Hepatocyte (in vitro differentiated cells): ENCODE measurements around the gene EOGT. TPM values are rescaled to one million over a fixed set of nuclear protein-coding genes. Genes with fewer than 3 reads are reported as not detected.

Source experiments
- DNase-seq: peaks from one replicate; pipeline ENCODE4 v3.0.0-alpha.2; 2016; ENCODE audit warnings: low spot score
- H2AFZ ChIP-seq: fragments of 200-600 bp; sonication (generic); 2 replicates; pipeline ENCODE4 v1.6.0; 2016; ENCODE audit warnings: antibody characterized with exemption, mild to moderate bottlenecking
- H3K27ac ChIP-seq: fragments of 200-600 bp; sonication (generic); 2 replicates; pipeline ENCODE4 v1.5.1; 2016; ENCODE audit warnings: mild to moderate bottlenecking
- H3K27me3 ChIP-seq: fragments of 200-600 bp; sonication (generic); 2 replicates; pipeline ENCODE4 v1.6.1; 2016
- H3K36me3 ChIP-seq: fragments of 200-600 bp; sonication (generic); replicated peaks from 2 replicates; pipeline ENCODE4 v1.5.1; 2016; ENCODE audit warnings: low read depth; ENCODE audit not compliant: insufficient read depth
- H3K4me1 ChIP-seq: fragments of 200-600 bp; sonication (generic); 2 replicates; pipeline ENCODE4 v1.5.1; 2016; ENCODE audit warnings: mild to moderate bottlenecking, moderate library complexity; ENCODE audit not compliant: insufficient read depth
- H3K4me2 ChIP-seq: fragments of 200-600 bp; sonication (generic); 2 replicates; pipeline ENCODE4 v1.6.0; 2016
- H3K4me3 ChIP-seq: fragments of 200-600 bp; sonication (generic); 2 replicates; pipeline ENCODE4 v1.5.1; 2016; ENCODE audit warnings: mild to moderate bottlenecking
- H3K79me2 ChIP-seq: fragments of 200-600 bp; sonication (generic); 2 replicates; pipeline ENCODE4 v1.6.0; 2017; ENCODE audit warnings: mild to moderate bottlenecking
- H3K9me2 ChIP-seq: fragments of 200-600 bp; sonication (generic); replicated peaks from 2 replicates; pipeline ENCODE4 v1.6.0; 2017; ENCODE audit warnings: mild to moderate bottlenecking; ENCODE audit not compliant: insufficient read depth
- H3K9me3 ChIP-seq: fragments of 200-600 bp; sonication (generic); 2 replicates; pipeline ENCODE4 v1.5.1; 2016; ENCODE audit warnings: low read depth, mild to moderate bottlenecking
- H4K20me1 ChIP-seq: fragments of 200-600 bp; sonication (generic); 2 replicates; pipeline ENCODE4 v1.6.0; 2016; ENCODE audit warnings: mild to moderate bottlenecking; ENCODE audit not compliant: insufficient read depth, poor library complexity, severe bottlenecking
- EZH2 ChIP-seq: fragments of 200-600 bp; sonication (generic); IDR thresholded peaks from 2 replicates; pipeline ENCODE4 v1.6.1; 2016; ENCODE audit warnings: antibody characterized with exemption, mild to moderate bottlenecking, borderline replicate concordance
- EZH2phosphoT487 ChIP-seq: fragments of 200-600 bp; sonication (generic); IDR thresholded peaks from one replicate; pipeline ENCODE4 v1.6.1; 2018; ENCODE audit warnings: antibody characterized with exemption, mild to moderate bottlenecking, low read depth, moderate library complexity; ENCODE audit not compliant: unreplicated experiment, severe bottlenecking
- WGBS: methylation state at CpG from one replicate; pipeline ENCODE4 v1.1.6; 2016; ENCODE audit warnings: low lambda C conversion rate; ENCODE audit errors: missing lambda C conversion rate; 5-methylcytosine and 5-hydroxymethylcytosine counted together
- polyA plus RNA-seq: library from polyadenylated mRNA; unstranded; fragments of >200 nt; fragmentation: Nextera tagmentation; extraction: Ambion mirVana; gene quantifications from 2 replicates; pipeline ENCODE4 v1.2.1, GENCODE V29; 2016
- total RNA-seq: library from RNA; depleted of rRNA; stranded (reverse); fragments of >200 nt; gene quantifications from 2 replicates; pipeline ENCODE4 v1.2.3, GENCODE V29; 2014
- TF ChIP-seq, protein P1 (sequence below): fragments of 200-600 bp; sonication (generic); IDR thresholded peaks from 2 replicates; pipeline ENCODE4 v1.5.1; 2016; ENCODE audit warnings: antibody characterized with exemption, mild to moderate bottlenecking; ENCODE audit not compliant: poor library complexity

EOGT gene
- total and polyA plus RNA-seq, 2 experiments from 2014 or later = 7.2 to 19.0 TPM

DNA sequence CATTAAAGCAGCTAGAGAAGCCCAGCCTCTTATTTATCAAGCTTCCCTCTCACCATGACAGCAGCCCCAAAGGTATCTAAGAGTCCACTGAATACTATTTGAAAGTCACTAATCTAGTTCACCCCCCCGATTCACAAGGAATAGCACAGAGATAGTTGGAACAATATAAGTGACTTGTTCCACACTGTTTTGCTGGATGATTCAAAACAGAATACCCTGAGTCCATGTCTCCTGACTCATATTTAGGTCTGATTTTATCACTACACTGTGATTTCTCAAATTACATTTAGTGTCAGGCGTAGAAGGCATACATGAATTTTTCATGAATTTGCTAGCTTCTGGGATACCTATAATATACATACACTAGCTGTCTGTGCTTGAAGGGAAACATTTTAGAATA lies 18.7 kb upstream of the EOGT start:
- WGBS = 94% methylated on average over 2 of the region's 2 CpGs
- H3K4me1 ChIP-seq = no peaks in the 10 kb centered on the region
- no peaks in the 10 kb centered on the region for H3K27me3 ChIP-seq
- DNase-seq = no peak
- H3K9me2 ChIP-seq = no peaks in the 10 kb centered on the region
- no peak overlapping the region for H3K4me3 ChIP-seq
- H4K20me1 ChIP-seq = no peaks in the 10 kb centered on the region
- H3K9me3 ChIP-seq = no peaks in the 10 kb centered on the region
- TF ChIP-seq, protein P1, sequence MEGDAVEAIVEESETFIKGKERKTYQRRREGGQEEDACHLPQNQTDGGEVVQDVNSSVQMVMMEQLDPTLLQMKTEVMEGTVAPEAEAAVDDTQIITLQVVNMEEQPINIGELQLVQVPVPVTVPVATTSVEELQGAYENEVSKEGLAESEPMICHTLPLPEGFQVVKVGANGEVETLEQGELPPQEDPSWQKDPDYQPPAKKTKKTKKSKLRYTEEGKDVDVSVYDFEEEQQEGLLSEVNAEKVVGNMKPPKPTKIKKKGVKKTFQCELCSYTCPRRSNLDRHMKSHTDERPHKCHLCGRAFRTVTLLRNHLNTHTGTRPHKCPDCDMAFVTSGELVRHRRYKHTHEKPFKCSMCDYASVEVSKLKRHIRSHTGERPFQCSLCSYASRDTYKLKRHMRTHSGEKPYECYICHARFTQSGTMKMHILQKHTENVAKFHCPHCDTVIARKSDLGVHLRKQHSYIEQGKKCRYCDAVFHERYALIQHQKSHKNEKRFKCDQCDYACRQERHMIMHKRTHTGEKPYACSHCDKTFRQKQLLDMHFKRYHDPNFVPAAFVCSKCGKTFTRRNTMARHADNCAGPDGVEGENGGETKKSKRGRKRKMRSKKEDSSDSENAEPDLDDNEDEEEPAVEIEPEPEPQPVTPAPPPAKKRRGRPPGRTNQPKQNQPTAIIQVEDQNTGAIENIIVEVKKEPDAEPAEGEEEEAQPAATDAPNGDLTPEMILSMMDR = no peak
- TF ChIP-seq EZH2 (no peak), EZH2phosphoT487 (no peak)
- no peaks in the 10 kb centered on the region for H3K79me2 ChIP-seq
- no peak overlapping the region for H3K27ac ChIP-seq
- H2AFZ ChIP-seq = no peak overlapping the region
- H3K4me2 ChIP-seq = no peak overlapping the region
- peaks cover 15% of the 10 kb centered on the region for H3K36me3 ChIP-seq

DNA sequence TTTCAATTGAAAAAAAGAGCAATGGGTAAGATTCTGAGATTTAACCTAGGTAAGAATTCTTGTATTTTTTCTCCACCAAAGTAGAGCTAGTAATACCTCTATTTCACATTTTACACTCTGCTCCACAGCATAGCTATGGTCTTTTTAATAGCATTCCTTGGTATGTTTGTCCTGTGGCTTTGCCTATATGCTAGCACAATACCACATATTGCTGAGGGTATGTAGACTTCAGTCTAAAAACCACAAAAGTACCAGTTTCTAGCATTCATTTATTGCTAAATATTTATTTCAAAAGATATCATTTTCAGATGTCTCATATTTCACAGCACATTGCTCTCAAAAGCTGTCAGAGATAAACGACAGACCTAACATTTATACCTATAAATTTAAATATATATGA lies 18.2 kb upstream of the EOGT start:
- H3K27ac ChIP-seq = no peak overlapping the region
- no peaks in the 10 kb centered on the region for H3K27me3 ChIP-seq
- no peak for TF ChIP-seq EZH2
- no peak for TF ChIP-seq EZH2phosphoT487
- TF ChIP-seq, protein P1 = no peak
- no peak overlapping the region for H3K4me2 ChIP-seq
- H3K9me2 ChIP-seq = no peaks in the 10 kb centered on the region
- DNase-seq = no peak
- H3K4me1 ChIP-seq = no peaks in the 10 kb centered on the region
- WGBS = 94% methylated on average over 1 of the region's 1 CpG
- peaks cover 15% of the 10 kb centered on the region for H3K36me3 ChIP-seq
- no peak overlapping the region for H3K4me3 ChIP-seq
- H4K20me1 ChIP-seq = no peaks in the 10 kb centered on the region
- no peak overlapping the region for H2AFZ ChIP-seq
- H3K79me2 ChIP-seq = no peaks in the 10 kb centered on the region
- no peaks in the 10 kb centered on the region for H3K9me3 ChIP-seq

DNA sequence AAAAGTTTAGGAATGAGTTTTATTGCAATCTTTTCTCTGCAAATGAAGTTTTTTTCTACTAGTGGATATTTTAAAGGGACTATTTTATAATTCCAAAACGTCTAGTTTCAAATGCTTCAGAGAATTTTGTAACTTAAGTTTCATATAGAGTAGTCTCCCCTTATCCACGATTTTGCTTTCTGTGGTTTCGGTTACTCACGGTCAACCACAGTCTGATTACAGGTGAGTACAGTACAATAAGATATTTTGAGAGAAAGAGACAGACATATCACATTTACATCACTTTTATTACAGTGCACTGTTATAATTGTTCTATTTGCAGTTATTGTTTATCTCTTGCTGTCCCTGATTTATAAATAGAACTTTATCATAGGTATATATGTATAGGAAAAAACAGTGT lies 7.4 kb upstream of the EOGT start:
- H3K36me3 ChIP-seq = no peaks in the 10 kb centered on the region
- no peak overlapping the region for H3K4me2 ChIP-seq
- H3K9me2 ChIP-seq = no peaks in the 10 kb centered on the region
- TF ChIP-seq EZH2phosphoT487 (no peak), EZH2 (no peak)
- TF ChIP-seq, protein P1 = no peak
- no peaks in the 10 kb centered on the region for H4K20me1 ChIP-seq
- WGBS = 77% methylated on average over 4 of the region's 4 CpGs
- no peaks in the 10 kb centered on the region for H3K79me2 ChIP-seq
- H2AFZ ChIP-seq = no peak overlapping the region
- H3K27me3 ChIP-seq = no peaks in the 10 kb centered on the region
- H3K9me3 ChIP-seq = no peaks in the 10 kb centered on the region
- no peak for DNase-seq
- H3K4me1 ChIP-seq = no peaks in the 10 kb centered on the region
- no peak overlapping the region for H3K27ac ChIP-seq
- H3K4me3 ChIP-seq = no peak overlapping the region

DNA sequence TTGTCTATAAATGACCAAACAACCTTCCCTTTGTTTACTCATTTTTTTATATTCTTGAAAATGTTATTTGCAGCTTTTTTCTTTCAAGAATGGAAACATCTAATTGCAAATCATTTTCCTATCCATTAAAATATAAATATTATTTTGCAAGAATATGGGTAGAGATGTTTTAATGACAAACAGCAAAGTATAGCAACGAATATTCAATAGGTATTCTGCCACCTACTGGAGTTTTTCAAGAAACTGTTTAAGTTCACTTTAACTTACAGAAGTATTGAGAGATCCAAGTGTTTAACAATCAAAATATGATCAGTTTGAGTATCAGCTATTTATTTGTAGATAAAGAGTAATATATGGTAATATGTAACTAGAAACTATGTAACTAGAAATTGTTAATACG lies 6.9 kb upstream of the EOGT start:
- WGBS = 61% methylated on average over 2 of the region's 2 CpGs
- DNase-seq = no peak
- Histone ChIP-seq H2AFZ (no peak overlapping the region), H3K4me2 (no peak overlapping the region), H3K79me2 (no peaks in the 10 kb centered on the region), H3K9me2 (no peaks in the 10 kb centered on the region), H3K9me3 (no peaks in the 10 kb centered on the region), H3K27me3 (no peaks in the 10 kb centered on the region), H3K27ac (no peak overlapping the region), H3K36me3 (no peaks in the 10 kb centered on the region), H4K20me1 (no peaks in the 10 kb centered on the region), H3K4me1 (no peaks in the 10 kb centered on the region), H3K4me3 (no peak overlapping the region)
- TF ChIP-seq EZH2 (no peak), EZH2phosphoT487 (no peak)
- TF ChIP-seq, protein P1 = peak; percentile 41
